Endometrium (tissue), 2 donors: Measurements from ENCODE around the gene ARFIP2.
"Not testable (repeated sequence)": the region's sequence is repeated elsewhere in the genome, so short reads cannot be mapped to it uniquely, and the experiment has no call there.

ENCODE experiments used
- FAIRE-seq: peaks from 2 replicates; lab custom pipeline; 2012; peaks lifted over from hg19 to GRCh38; lab: Jason Lieb, UNC
- donor health status: control.
- donor health status: control.

ARFIP2 gene

GRCh38 chr11:6481012-6481923 is at the start of gene ARFIP2, which contains the start of gene TIMM10B:
Gene ARFIP2 (minus strand): TSS chr11:6481331. CDS start chr11:6480421, 910 bp downstream.
Gene TIMM10B (plus strand): TSS chr11:6481501. CDS start chr11:6481517, 16 bp downstream.
- FAIRE-seq = peak; percentile 91

GRCh38 chr11:6530848-6531247 is 49.7 kb upstream of the ARFIP2 start:
- FAIRE-seq = no peak

GRCh38 chr11:6529266-6529665 is 48.1 kb upstream of the ARFIP2 start:
- no peak for FAIRE-seq

GRCh38 chr11:6526411-6527135 is 45.4 kb upstream of the ARFIP2 start:
- FAIRE-seq = no peak

- FAIRE-seq = no peak
Measured at GRCh38 chr11:6523253-6523652, 42.1 kb upstream of the ARFIP2 start.

GRCh38 chr11:6521946-6522345 is 40.8 kb upstream of the ARFIP2 start:
- not testable (repeated sequence) for FAIRE-seq

- no peak for FAIRE-seq
Measured at GRCh38 chr11:6520265-6520664, 39.1 kb upstream of the ARFIP2 start.

GRCh38 chr11:6516865-6517264 is 35.7 kb upstream of the ARFIP2 start:
- FAIRE-seq = no peak

- FAIRE-seq = no peak
Measured at GRCh38 chr11:6505577-6506240, 24.6 kb upstream of the ARFIP2 start.

- FAIRE-seq = no peak
Measured at GRCh38 chr11:6504166-6504565, 23.0 kb upstream of the ARFIP2 start.

GRCh38 chr11:6502382-6502781 is 21.3 kb upstream of the ARFIP2 start:
- no peak for FAIRE-seq

GRCh38 chr11:6498544-6498943 is 17.4 kb upstream of the ARFIP2 start:
- FAIRE-seq = no peak

GRCh38 chr11:6498121-6498520 is 17.0 kb upstream of the ARFIP2 start:
- FAIRE-seq = no peak

GRCh38 chr11:6497069-6497839 is 16.1 kb upstream of the ARFIP2 start, which contains the start of gene DNHD1:
Gene DNHD1 (plus strand): TSS chr11:6497280. CDS start chr11:6498216, 936 bp downstream.
- no peak for FAIRE-seq

- no peak for FAIRE-seq
Measured at GRCh38 chr11:6489306-6489705, 8.2 kb upstream of the ARFIP2 start.

GRCh38 chr11:6488821-6489220 is 7.7 kb upstream of the ARFIP2 start:
- FAIRE-seq = no peak

GRCh38 chr11:6488342-6488741 is 7.2 kb upstream of the ARFIP2 start:
- FAIRE-seq = no peak

- FAIRE-seq = no peak
Measured at GRCh38 chr11:6486938-6487337, 5.8 kb upstream of the ARFIP2 start.

GRCh38 chr11:6486256-6486655 is 5.1 kb upstream of the ARFIP2 start:
- no peak for FAIRE-seq

GRCh38 chr11:6485661-6486060 is 4.5 kb upstream of the ARFIP2 start:
- FAIRE-seq = no peak

- FAIRE-seq = no peak
Measured at GRCh38 chr11:6483015-6483414, 1.9 kb upstream of the ARFIP2 start.

GRCh38 chr11:6482441-6482840 is 1.3 kb upstream of the ARFIP2 start:
- no peak for FAIRE-seq
